ENCODE measurements around the gene ZNF710. TPM values are rescaled to one million over a fixed set of nuclear protein-coding genes. Genes with fewer than 3 reads are reported as not detected.

Gene ZNF710
- total and polyA plus RNA-seq, 2 donors (not counting 3 experiments of a cell fraction or from before 2014, with no cell fraction given): 8.9 to 32.4 TPM

GRCh38 chr15:90099072-90099867 is 98.1 kb downstream of the ZNF710 start:
- TF ChIP-seq CTCF (IDR thresholded peaks at IDR 0.05; ENCODE audit: extremely low read depth in 1 of 2, insufficient read depth in 1 of 2, low read depth in 1 of 2, low read length in 2 of 2) (no peak), POLR2A (IDR thresholded peaks at IDR 0.05; ENCODE audit: low read depth, low read length) (no peak), MYC (IDR thresholded peaks at IDR 0.05; ENCODE audit: low read depth, low read length) (no peak), JUN (IDR thresholded peaks at IDR 0.05; ENCODE audit: borderline replicate concordance, insufficient read depth, insufficient read length, low read depth) (no peak), FOS (IDR thresholded peaks at IDR 0.05; ENCODE audit: borderline replicate concordance, insufficient read depth, low read length) (no peak), EZH2 (IDR thresholded peaks at IDR 0.05; ENCODE audit: borderline replicate concordance, low read depth, low read length, severe bottlenecking) (no peak), POLR2AphosphoS5 (IDR thresholded peaks at IDR 0.05; ENCODE audit: insufficient read depth, low read depth, low read length) (no peak), MAX (IDR thresholded peaks at IDR 0.05; ENCODE audit: insufficient read depth, insufficient read length) (no peak), GATA2 (IDR thresholded peaks at IDR 0.05; ENCODE audit: insufficient read depth, insufficient read length, low read depth, low read length) (no peak)
- CTCF ChIA-PET: interaction anchor here (1.1 to 1.9 kb wide), 2 partner anchors 12 to 122 kb away, joined by 3 to 19 read pairs; no protein-coding TSS in a partner anchor
- H3K36me3 ChIP-seq (ENCODE audit: control insufficient read depth in 2 of 2, extremely low read depth in 1 of 2, insufficient read depth in 2 of 2, low read length in 2 of 2): peaks cover 0 to 1% of the 10 kb centered on the region in 2 experiments
- no peaks in the 10 kb centered on the region for H3K9me1 ChIP-seq (replicated peaks; ENCODE audit: control insufficient read depth, extremely low read depth, insufficient read depth, low read length)
- no peaks in the 10 kb centered on the region for H3K27me3 ChIP-seq (ENCODE audit: control insufficient read depth in 2 of 2, insufficient read depth in 2 of 2, low read length in 2 of 2)
- no peak overlapping the region for H3K9ac ChIP-seq (replicated peaks; ENCODE audit: extremely low read depth, insufficient read depth, low read length)
- H2AFZ ChIP-seq (ENCODE audit: low read depth, low read length): no peak overlapping the region
- H3K4me3 ChIP-seq (replicated peaks in 1 of 3; ENCODE audit: insufficient read depth in 1 of 3, low read depth in 1 of 3, low read length in 3 of 3): no peak overlapping the region
- H3K79me2 ChIP-seq (ENCODE audit: control insufficient read depth, insufficient read depth, low read length): peaks cover 30% of the 10 kb centered on the region
- H3K9me3 ChIP-seq (replicated peaks; ENCODE audit: control insufficient read depth, insufficient read depth, low read length): no peaks in the 10 kb centered on the region
- FAIRE-seq (no peak), DNase-seq (ENCODE audit: low read depth, low spot score) (no peak)
- H3K4me1 ChIP-seq (ENCODE audit: control insufficient read depth, extremely low read depth, insufficient read depth, low read length): peaks cover 18% of the 10 kb centered on the region
- POLR2A ChIA-PET: interaction anchor here (0.5 kb wide), 1 partner anchor 43 kb away, joined by 3 read pairs; no protein-coding TSS in a partner anchor
- intact Hi-C loops (cut with micrococcal nuclease) (no loop called here), dilution Hi-C loops (cut with MboI; ENCODE audit: extremely low pct_ligation_motif_present, low sequenced_read_pairs) (no loop called here)
- H3K4me2 ChIP-seq (ENCODE audit: insufficient read depth, low read length): no peak overlapping the region
- H3K27ac ChIP-seq (ENCODE audit: insufficient read depth, low read depth, low read length): no peak overlapping the region
- BruUV-seq (replicated peaks): no TSS peak
- H4K20me1 ChIP-seq (replicated peaks; ENCODE audit: control insufficient read depth, extremely low read depth, insufficient read depth, low read length): no peaks in the 10 kb centered on the region
